Spleen (tissue), 7 donors: Measurements from ENCODE around the gene POLR2J.
"Not testable (repeated sequence)": the region's sequence is repeated elsewhere in the genome, so short reads cannot be mapped to it uniquely, and the experiment has no call there.

ENCODE experiments used
- CTCF ChIP-seq, 11 experiments: fragments of 200-600 bp in 7 of 11; fragments of 450-650 bp in 4 of 11; sonication (generic) in 4 of 11; IDR thresholded peaks in 8 of 11; conservative IDR thresholded peaks in 3 of 11; 1 replicate in 7 of 11; 2 replicates in 4 of 11; pipeline versions ENCODE4 v1.4.0 to v1.8.0; 2016 to 2021; ENCODE audit warnings: antibody characterized with exemption in 11 of 11, inconsistent platforms in 4 of 11, mild to moderate bottlenecking in 1 of 11
- POLR2A ChIP-seq, 3 donors: fragments of 450-650 bp; IDR thresholded peaks; one replicate each; pipeline ENCODE4 v1.5.1; 2017; ENCODE audit warnings: antibody characterized with exemption in 3 of 3, mild to moderate bottlenecking in 1 of 3
- donor health status: DM: no; HTN: no; CAD: no; lungs with moderate emphysema.
- donor health status: DM: no; HTN: no; CAD: no.
- donor health status: DM: no; HTN: no; CAD: no.

GRCh38 chr7:102517550-102518147, 38.9 kb upstream of the POLR2J start, which contains the start of gene RASA4B:
- TF ChIP-seq CTCF (IDR thresholded peaks at IDR 0.05 in 8 of 11, conservative IDR thresholded peaks at IDR 0.05 in 3 of 11); POLR2A (IDR thresholded peaks at IDR 0.05): not testable (repeated sequence)
